OCI-LY7 (cell line): ENCODE data around the gene CDH15. TPM values are rescaled to one million over a fixed set of nuclear protein-coding genes. Genes with fewer than 3 reads are reported as not detected.

Source experiments
- BruUV-seq: library from RNA; stranded (reverse); fragments of 400-500 nt; replicated peaks from 2 replicates; lab custom pipeline; 2021; lab: Mats Ljungman, UMichigan
- CTCF ChIA-PET: fragments of 300-600 bp; sonication (Branson Sonifier 250); formaldehyde crosslinking; loops from one replicate; lab custom pipeline; 2022; ENCODE audit warnings: antibody characterized with exemption; ENCODE audit not compliant: unreplicated experiment; lab: Charles Lee
- POLR2A ChIA-PET: fragments of 300-600 bp; sonication (Branson Sonifier 250); formaldehyde crosslinking; loops from one replicate; lab custom pipeline; 2022; ENCODE audit warnings: antibody characterized with exemption; lab: Charles Lee
- DNase-seq: peaks from one replicate; pipeline ENCODE4 v3.0.0-alpha.2; 2015; ENCODE audit warnings: low spot score
- H2AFZ ChIP-seq: fragments of 200-600 bp; sonication (generic), shearing (Covaris generic); 2 replicates; pipeline ENCODE4 v1.6.1; 2014; ENCODE audit warnings: mild to moderate bottlenecking, antibody characterized with exemption, low read length, moderate library complexity
- H3K27ac ChIP-seq: fragments of 200-600 bp; sonication (generic); 2 replicates; pipeline ENCODE4 v1.5.1; 2014; ENCODE audit warnings: mixed run types, low read depth, mild to moderate bottlenecking, moderate library complexity, low read length, inconsistent platforms; ENCODE audit not compliant: poor library complexity, severe bottlenecking
- H3K36me3 ChIP-seq: fragments of 200-600 bp; sonication (generic); 2 replicates; pipeline ENCODE4 v1.6.1; 2014; ENCODE audit warnings: mild to moderate bottlenecking, antibody characterized with exemption, low read length, moderate library complexity, mixed read lengths; ENCODE audit not compliant: insufficient read depth
- H3K4me1 ChIP-seq: fragments of 200-600 bp; sonication (generic); 2 replicates; pipeline ENCODE4 v1.5.1; 2014; ENCODE audit warnings: mild to moderate bottlenecking, low read length; ENCODE audit not compliant: insufficient read depth, poor library complexity, severe bottlenecking
- H3K4me2 ChIP-seq: fragments of 200-600 bp; sonication (generic); 2 replicates; pipeline ENCODE4 v1.6.1; 2014; ENCODE audit warnings: mild to moderate bottlenecking, low read length
- H3K4me3 ChIP-seq: fragments of 200-600 bp; sonication (generic); 2 replicates; pipeline ENCODE4 v1.5.1; 2014; ENCODE audit warnings: mild to moderate bottlenecking, low read depth, low read length; ENCODE audit not compliant: poor library complexity, severe bottlenecking
- H3K79me2 ChIP-seq: fragments of 200-600 bp; sonication (generic); 2 replicates; pipeline ENCODE4 v1.6.1; 2016; ENCODE audit warnings: low read depth, mild to moderate bottlenecking, low read length, moderate library complexity, mixed read lengths; ENCODE audit not compliant: insufficient read depth
- H3K9me2 ChIP-seq: fragments of 200-600 bp; sonication (generic); 2 replicates; pipeline ENCODE4 v1.6.1; 2016; ENCODE audit warnings: mild to moderate bottlenecking, low read length, mixed read lengths; ENCODE audit not compliant: insufficient read depth
- H3K9me3 ChIP-seq: fragments of 200-600 bp; sonication (generic); 2 replicates; pipeline ENCODE4 v1.6.1; 2014; ENCODE audit warnings: mild to moderate bottlenecking, mixed run types, low read length, mixed read lengths
- H4K20me1 ChIP-seq: fragments of 200-600 bp; sonication (generic); 2 replicates; pipeline ENCODE4 v1.6.1; 2014; ENCODE audit warnings: mild to moderate bottlenecking, antibody characterized with exemption, low read length, moderate library complexity, mixed read lengths; ENCODE audit not compliant: insufficient read depth
- EZH2phosphoT487 ChIP-seq: fragments of 200-600 bp; sonication (generic); IDR thresholded peaks from 2 replicates; pipeline ENCODE4 v1.6.1; 2018; ENCODE audit warnings: low read depth, borderline replicate concordance, mild to moderate bottlenecking, mixed run types, antibody characterized with exemption, low read length, moderate library complexity, mixed read lengths
- intact Hi-C: fragments of 100-400 bp; cut with micrococcal nuclease; formaldehyde crosslinking; loops from one replicate; pipeline ENCODE4 v1.10.0; 2022; ENCODE audit not compliant: unreplicated experiment
- total RNA-seq, 2 experiments: library from RNA; depleted of rRNA in 1 of 2; stranded (reverse); fragments of >200 nt in 1 of 2; shearing (Covaris generic) in 1 of 2; gene quantifications; 2 replicates each; pipeline ENCODE4 v1.2.3, GENCODE V29; 2014 to 2022
- TF ChIP-seq, protein P1 (sequence below): fragments of 200-600 bp; sonication (generic); conservative IDR thresholded peaks from 2 replicates; pipeline ENCODE4 v1.5.1; 2014; ENCODE audit warnings: mild to moderate bottlenecking, antibody characterized with exemption, low read length, moderate library complexity, mixed read lengths

The CDH15 gene
- total RNA-seq, 2 experiments from 2014 or later, result not detected

DNA sequence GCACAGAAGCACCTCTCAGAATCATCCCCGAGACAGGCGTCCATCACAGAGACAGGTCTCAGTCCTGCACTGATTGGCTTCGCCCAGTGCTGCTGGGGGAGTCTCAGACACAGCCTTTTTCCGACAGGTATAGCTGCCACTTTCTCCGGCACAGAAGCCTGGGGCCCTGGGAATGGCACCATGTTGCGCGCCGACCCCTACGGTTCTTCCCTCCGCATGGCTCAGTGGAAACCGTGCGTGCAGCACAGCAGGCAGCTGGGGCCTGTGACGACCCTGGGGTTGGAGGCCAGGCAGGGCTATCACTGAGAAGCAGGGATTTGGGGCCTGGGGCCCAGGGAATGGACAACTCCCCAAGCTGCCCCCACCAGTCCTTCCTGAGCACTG, 29.7 kb upstream of the CDH15 start:
- Histone ChIP-seq H3K9me3 (no peaks in the 10 kb centered on the region), H3K79me2 (no peaks in the 10 kb centered on the region), H3K4me3 (no peak overlapping the region), H2AFZ (no peak overlapping the region), H3K36me3 (peaks cover 95% of the 10 kb centered on the region), H4K20me1 (no peaks in the 10 kb centered on the region), H3K4me2 (no peak overlapping the region), H3K4me1 (no peaks in the 10 kb centered on the region), H3K27ac (no peak overlapping the region), H3K9me2 (no peaks in the 10 kb centered on the region)
- DNase-seq, result no peak
- TF ChIP-seq, protein P1, sequence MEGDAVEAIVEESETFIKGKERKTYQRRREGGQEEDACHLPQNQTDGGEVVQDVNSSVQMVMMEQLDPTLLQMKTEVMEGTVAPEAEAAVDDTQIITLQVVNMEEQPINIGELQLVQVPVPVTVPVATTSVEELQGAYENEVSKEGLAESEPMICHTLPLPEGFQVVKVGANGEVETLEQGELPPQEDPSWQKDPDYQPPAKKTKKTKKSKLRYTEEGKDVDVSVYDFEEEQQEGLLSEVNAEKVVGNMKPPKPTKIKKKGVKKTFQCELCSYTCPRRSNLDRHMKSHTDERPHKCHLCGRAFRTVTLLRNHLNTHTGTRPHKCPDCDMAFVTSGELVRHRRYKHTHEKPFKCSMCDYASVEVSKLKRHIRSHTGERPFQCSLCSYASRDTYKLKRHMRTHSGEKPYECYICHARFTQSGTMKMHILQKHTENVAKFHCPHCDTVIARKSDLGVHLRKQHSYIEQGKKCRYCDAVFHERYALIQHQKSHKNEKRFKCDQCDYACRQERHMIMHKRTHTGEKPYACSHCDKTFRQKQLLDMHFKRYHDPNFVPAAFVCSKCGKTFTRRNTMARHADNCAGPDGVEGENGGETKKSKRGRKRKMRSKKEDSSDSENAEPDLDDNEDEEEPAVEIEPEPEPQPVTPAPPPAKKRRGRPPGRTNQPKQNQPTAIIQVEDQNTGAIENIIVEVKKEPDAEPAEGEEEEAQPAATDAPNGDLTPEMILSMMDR, result no peak
- TF ChIP-seq EZH2phosphoT487, result no peak
- no TSS peak for BruUV-seq
- intact Hi-C loops, result no loop called here
- ChIA-PET CTCF (no interaction called here), POLR2A (no interaction called here)

DNA sequence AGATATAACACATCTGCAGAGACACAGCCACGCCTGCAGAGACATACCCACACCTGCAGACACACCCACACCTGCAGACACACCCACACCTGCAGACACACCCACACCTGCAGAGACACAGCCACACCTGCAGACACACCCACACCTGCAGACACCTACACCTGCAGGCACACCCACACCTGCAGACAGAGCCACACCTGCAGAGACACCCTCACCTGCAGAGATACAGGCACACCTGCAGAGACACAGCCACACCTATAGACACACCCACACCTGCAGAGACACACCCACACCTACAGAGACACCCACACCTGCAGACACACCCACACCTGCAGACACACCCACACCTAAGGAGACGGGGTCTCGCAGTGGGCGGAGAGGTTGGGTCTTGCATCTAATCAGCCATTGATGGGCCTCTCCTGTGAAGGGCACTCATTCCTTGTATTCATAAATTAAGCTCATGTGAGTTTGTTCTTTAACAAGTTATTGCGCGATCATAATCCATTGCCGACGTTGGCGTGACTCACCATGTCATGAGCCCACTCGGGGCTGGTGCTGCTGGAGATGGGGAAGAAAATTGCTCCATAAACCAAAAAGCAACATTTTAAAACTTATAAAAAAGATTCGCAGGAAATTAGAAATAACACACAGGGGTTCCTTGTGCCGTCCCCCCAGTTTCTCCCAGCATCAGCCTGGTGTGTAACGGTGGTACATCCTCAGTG, 28.9 kb upstream of the CDH15 start:
- Histone ChIP-seq H3K4me2 (no peak overlapping the region), H4K20me1 (no peaks in the 10 kb centered on the region), H3K4me1 (no peaks in the 10 kb centered on the region), H3K27ac (no peak overlapping the region), H2AFZ (no peak overlapping the region), H3K9me3 (no peaks in the 10 kb centered on the region), H3K4me3 (no peak overlapping the region), H3K36me3 (peaks cover 96% of the 10 kb centered on the region), H3K9me2 (no peaks in the 10 kb centered on the region), H3K79me2 (no peaks in the 10 kb centered on the region)
- ChIA-PET POLR2A (interaction anchor here (0.6 kb wide), 1 partner anchor 1884 kb away, joined by 4 read pairs; no protein-coding TSS in a partner anchor), CTCF (no interaction called here)
- intact Hi-C loops, result no loop called here
- BruUV-seq, result no TSS peak
- TF ChIP-seq EZH2phosphoT487, result no peak
- TF ChIP-seq, protein P1, result no peak
- no peak for DNase-seq

DNA sequence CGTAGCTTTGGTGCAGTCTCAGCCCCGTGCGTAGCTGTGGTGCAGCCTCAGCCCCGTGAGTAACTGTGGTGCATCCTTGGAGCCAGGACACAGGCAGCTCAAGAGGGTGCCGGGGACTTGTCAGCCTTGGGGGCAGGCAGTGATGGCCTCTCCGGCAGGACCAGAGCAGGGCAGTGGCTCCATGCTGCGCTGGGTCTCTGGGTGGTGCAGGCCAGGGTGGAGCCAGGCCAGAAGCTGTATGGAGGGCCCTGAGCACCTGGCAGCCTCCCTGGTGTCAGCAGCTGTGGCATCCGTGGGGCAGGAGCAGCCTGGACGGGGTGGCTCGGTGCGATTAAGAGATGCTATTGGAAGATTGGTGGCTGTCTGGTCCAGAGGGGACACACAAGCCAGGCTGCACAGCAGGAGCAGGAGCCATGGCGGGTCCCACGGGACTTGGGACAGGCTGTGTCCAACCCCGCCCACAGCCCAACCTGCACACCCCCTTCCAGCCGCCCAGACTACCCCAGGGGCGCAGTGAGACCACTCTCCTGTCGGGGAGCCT, 28.3 kb upstream of the CDH15 start:
- intact Hi-C loops, result no loop called here
- TF ChIP-seq, protein P1, result no peak
- TF ChIP-seq EZH2phosphoT487, result no peak
- Histone ChIP-seq H3K4me1 (no peaks in the 10 kb centered on the region), H2AFZ (no peak overlapping the region), H3K4me2 (no peak overlapping the region), H3K27ac (no peak overlapping the region), H3K9me2 (no peaks in the 10 kb centered on the region), H3K36me3 (peaks cover 96% of the 10 kb centered on the region), H3K4me3 (no peak overlapping the region), H4K20me1 (no peaks in the 10 kb centered on the region), H3K9me3 (no peaks in the 10 kb centered on the region), H3K79me2 (no peaks in the 10 kb centered on the region)
- ChIA-PET POLR2A (interaction anchor here (0.6 kb wide), 1 partner anchor 1885 kb away, joined by 4 read pairs; no protein-coding TSS in a partner anchor), CTCF (no interaction called here)
- no peak for DNase-seq
- BruUV-seq, result no TSS peak
